HG03060 (cell line): ENCODE data around the gene CEL.
A peak's percentile ranks its signal among the peaks of the same experiment; 100 is the strongest.
"Not testable (repeated sequence)": the region's sequence is repeated elsewhere in the genome, so short reads cannot be mapped to it uniquely, and the experiment has no call there.

ENCODE experiments used
- ATAC-seq: cut with Tn5 transposase; IDR thresholded peaks from one replicate; pipeline ENCODE4 v1.9.1; 2021; ENCODE audit warnings: low read depth, moderate number of reproducible peaks; ENCODE audit not compliant: unreplicated experiment

Gene CEL

DNA sequence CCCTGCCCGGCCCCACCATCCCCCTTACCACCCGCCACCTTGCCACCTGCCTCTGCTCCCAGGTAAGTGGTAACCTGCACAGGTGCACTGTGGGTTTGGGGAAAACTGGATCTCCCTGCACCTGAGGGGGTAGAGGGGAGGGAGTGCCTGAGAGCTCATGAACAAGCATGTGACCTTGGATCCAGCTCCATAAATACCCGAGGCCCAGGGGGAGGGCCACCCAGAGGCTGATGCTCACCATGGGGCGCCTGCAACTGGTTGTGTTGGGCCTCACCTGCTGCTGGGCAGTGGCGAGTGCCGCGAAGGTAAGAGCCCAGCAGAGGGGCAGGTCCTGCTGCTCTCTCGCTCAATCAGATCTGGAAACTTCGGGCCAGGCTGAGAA, at the start of gene CEL:
Gene CEL, plus strand, starts transcription at position 218 of the 382 bp plus-strand sequence. Its CDS starts 22 bp downstream, at position 240.
- not testable (repeated sequence) for ATAC-seq

DNA sequence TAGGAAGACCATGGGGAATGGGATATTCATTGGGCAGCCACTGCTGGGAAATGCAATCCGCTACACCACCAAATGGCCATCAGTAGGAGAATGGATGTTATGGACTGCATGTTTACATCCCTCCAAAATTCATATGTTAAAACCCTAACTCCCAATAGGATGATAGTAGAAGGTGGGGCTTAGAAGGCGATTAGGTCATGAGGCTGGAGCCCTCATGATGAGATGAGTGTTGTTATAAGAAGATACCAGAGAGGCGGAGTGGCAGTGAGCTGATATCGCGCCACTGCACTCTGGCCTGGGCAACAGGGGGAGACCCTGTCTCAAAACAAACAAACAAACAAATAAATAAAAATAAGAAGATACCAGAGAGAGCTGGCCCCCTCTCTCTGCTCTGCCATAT, 47.1 kb upstream of the CEL start:
- no peak for ATAC-seq

DNA sequence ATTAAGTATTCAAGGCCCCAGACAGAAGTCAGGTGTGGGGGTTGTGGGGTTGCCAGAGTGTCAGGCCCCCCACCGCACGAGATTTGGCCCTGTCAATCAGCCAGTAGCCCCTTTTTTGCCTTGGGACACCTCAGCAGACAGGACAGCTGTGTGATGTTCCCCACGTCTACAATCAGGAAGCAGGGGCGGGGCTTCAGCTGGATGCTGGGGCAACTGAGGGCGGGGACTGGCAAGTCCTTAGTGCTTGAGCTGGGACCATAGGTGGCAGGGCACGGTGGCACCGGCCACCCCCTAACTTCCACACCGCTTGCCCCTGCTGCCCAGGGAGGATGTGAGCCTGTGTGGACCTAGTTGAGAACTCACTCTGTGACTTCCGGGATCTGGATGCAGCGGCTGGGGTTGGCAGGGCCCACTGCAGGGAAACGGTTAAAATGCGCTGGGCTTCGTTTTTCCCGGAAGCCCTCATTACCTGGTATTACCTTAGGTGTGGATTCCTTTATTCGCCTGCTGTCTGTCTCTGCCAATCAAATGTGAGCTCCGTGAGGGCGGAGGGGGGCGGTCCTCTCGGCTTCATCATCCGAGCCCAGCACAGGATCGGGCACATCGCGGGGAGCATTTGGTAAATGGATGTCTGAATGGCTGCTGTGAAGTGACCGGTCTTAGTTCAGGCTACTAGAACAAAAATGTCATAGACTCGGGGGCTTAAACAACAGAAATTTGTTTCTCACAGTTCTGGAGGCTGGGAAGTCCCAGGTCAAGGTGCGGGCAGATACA, 38.5 kb upstream of the CEL start:
- no peak for ATAC-seq

DNA sequence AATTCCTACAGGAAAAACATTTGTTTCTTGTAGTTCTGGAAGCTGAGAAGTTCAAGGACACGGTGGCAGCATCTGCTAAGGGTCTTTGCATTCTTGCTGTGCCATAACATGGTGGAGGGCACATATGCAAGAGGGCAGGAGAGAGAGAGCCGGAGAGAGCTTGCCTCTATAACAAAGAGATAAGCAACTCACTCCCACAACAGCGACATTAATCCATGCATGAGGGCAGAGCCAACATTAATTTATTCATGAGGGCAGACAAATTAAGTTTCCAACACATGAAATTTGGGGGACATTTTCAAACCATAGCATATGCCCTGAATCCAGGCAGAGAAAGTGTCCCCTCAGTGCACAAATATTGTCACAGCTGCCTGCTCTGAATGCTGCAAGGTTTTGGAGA, 35.4 kb upstream of the CEL start:
- no peak for ATAC-seq

DNA sequence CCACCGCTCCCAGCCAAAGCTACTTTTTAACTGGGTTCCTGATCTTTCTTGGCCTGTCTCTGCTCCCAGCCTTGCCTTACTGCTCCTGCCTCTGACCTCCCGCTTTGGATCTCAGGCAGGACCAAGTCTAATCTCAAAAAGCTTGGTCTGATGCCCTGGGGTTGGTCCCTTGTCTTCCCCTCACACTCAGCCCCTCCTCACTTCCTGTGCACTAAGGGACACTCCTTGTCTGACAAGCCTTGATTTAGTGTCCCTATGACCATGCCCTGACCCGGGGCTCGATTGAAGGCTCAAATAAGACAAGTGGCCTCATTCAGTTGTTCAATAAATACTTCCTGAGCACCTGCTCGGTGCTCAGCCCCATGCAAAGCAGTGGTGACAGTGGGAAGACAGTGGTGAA, 34.6 kb upstream of the CEL start:
- no peak for ATAC-seq

DNA sequence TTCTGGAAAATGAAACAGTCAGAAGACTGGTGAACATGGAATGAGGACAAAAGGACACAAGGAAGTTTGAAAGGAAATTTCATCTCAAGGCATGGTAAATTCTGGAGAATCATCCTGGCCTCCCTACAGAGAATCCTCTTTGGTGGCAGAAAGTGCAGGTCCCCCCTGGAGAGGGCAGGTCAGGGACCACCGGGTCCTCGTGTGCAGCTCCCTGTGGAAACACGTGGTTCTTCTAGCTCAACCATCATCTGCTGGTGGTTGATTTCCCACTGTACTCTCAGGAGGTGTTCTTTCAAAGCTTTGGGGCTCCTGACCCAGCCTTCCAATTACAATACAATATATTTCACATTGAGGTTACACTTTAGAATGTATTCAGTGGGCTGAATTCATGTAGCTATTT, 33.6 kb upstream of the CEL start:
- no peak for ATAC-seq

DNA sequence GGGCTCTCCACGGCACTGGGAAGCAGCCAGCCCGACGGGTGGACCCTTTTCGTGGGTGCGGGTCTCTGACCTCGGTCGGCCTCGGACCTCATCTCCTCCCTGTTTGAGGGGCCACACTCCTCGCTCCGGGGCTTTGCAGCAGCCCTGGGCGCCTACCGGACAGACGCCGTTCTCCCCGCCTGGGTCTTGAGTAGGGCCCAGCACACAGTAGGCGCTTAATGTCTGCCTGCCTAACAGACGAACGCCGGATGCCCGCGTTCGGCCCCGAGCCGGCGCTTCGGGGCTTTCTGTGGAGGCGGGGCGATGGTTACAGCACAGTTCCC, 31.8 kb upstream of the CEL start:
- no peak for ATAC-seq

DNA sequence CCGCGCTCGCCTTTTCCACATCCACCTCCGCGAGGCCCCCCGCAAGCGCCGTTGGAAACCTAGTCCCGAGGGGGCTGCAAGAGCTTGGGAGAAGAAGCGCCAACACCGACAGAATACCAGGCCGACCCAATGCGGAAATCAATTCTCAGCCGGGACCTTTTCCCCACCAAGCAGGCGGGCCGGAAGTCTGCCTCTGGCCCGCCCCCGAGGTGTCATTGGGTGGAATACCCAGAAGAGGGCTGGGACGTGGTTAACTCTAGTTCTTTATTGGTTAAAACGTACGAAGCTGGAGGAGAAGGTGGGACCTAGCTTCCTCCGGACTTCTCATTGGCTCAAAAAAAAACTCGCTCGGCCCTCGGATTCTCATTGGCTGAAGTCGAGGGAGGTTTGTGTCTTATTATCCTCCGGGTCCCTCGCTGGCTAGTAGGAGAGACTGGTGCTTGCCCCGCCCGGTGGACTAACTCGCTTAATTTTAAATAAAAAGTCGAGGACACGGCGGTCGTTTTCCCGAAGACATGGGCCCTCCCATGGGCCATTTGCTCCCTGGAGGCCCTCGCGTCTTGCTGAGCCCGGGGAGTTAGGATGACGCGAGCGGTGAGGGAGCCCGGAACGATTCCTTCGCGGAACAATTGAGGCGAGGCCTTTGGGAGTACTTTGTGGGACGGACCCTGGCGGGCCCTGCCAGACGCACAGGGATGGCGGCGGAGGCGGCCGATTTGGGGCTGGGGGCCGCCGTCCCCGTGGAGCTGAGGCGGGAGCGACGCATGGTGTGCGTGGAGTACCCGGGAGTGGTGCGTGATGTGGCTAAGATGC, 31.3 kb upstream of the CEL start, which contains the start of gene GTF3C5:
Gene GTF3C5, plus strand, starts transcription at position 681 of the 813 bp plus-strand sequence. Its CDS starts 15 bp downstream, at position 696.
- ATAC-seq: peak; percentile 89

DNA sequence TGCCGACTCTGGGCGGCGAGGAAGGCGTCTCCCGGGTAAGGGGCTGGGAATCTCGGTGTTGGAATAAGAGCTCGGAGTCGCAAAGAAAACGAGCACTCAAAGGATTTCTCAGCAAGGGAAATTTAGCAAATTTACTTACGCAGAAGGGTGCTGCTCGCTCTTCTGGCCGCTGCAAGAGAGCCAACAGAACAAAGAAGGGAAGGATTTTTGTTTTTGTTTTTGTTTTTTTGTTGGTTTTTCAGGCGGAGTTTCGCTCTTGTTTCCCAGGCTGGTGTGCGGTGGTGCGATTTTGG, 30.7 kb upstream of the CEL start:
- no peak for ATAC-seq

DNA sequence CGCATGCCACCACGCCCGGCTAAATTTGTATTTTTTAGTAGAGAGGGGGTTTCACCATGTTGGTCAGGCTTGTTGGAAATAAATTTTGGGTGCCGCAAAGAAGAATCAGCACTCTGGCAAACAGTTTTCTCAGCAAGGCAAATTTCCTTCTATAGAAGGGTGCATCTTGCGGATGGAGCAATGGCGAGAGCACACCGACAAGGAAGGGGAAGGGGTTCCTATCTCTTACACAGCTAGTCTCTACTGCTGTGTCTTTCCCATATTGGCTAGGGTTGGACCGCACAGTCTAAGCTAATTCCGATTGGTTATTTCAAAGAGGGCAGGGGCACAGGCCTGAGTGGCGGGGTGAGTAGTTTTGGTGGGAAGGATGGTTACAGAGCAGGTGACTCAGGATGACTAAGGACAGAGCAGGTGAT, 30.3 kb upstream of the CEL start:
- no peak for ATAC-seq

DNA sequence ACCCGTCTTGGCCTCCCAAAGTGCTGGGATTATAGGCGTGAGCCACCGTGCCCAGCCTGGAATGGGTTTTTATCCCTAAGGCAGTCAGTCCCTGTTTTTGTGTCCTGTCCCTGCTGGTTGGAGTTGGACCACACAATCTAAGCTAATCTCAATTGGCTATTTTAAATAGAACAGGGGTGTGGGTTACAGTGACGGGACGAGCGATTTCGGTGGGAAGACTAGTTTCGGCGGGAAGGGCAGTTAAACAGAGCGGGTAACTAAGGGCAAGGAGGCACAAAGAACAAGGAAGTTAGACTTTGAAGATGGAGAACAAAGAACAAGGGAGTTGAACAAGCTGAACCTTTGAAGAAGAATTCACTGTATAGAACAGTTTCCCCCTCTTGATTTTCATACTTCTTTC, 29.6 kb upstream of the CEL start:
- ATAC-seq: no peak

DNA sequence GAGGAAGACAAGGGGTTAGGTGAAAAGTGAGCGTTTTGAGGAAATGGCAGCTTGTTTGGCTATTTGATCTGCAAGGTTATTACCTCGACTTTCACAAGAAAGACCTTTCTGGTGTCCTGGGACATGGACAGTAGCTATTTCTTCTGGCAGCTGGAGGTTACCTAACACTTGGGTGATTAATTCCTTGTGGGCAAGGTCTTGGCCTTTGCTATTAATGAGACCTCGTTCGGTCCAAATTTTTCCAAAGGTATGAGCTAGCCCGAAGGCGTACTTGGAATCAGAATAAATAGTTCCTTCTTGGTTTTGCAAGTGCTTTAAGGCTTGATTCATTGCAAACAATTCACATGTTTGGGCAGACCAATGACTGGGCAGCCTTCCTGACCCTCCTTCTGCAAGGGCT, 26.1 kb upstream of the CEL start:
- no peak for ATAC-seq

DNA sequence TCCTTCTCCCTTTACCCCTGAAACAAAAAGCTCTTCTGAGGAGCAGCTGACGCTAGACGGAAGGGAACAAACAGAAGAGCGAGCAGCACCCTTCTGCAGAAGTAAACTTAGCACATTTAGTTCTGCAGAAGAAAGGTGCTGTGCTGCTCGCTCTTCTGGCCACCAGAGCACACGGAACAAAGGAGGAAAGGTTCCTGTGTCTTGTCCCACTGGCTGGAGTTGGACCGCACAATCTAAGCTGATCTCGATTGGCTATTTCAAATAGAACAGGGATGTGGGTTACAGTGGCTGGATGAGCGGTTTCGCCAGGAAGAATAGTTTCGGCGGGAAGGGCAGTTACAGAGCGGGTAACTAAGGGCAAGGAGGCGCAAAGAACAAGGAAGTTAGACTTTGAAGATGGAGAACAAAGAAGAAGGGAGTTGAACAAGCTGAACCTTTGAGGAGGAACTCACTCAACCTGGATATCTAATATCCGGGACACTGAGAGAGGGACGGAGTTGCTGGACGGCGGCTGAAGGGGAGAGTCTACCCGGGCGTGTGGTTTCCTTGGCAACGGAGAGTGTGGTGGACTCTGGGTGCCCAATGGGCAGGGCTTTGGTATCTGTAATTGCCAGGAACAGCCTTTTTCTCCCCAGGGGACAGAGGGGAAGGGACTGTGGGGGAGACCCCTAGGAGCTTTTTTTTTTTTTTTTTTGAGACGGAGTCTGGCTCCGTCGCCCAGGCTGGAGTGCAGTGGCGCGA, 23.8 kb upstream of the CEL start:
- ATAC-seq: no peak

DNA sequence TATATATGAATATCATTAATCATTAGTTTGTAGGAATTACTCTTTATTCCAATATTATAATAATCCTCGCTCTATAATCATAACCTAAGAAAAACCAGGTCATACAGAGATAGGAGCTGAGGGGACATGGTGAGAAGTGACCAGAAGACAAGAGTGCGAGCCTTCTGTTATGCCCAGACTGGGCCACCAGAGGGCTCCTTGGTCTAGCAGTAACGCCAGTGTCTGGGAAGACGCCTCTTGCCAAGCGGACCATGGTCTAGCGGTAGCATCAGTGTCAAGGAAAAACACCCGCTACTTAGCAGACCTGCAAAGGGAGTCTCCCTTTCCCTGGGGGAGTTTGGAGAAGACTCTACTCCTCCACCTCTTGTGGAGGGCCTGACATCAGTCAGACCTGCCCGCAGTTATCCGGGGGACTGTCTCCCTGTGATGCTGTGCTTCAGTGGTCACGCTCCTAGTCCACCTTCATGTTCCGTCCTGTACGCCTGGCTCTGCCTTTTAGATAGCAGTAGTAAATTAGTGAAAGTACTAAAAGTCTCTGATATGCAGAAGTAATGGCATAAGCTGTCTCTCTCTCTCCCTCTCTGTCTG, 20.8 kb upstream of the CEL start:
- ATAC-seq: not testable (repeated sequence)

DNA sequence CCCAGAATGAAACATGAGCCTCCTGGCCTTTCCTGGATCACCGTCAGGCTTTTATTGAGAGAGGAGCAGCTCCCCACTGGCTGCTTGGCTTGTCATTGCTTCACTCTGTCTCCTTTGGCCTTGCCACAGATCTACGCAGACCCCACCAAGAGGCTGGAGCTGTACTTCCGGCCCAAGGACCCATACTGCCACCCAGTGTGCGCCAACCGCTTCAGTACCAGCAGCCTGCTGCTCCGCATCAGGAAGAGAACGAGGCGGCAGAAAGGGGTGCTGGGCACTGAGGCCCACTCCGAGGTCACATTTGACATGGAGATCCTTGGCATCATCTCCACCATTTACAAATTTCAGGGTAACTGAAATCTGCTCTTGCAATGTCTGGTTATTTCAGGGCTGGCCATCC, 19.8 kb upstream of the CEL start:
- no peak for ATAC-seq

DNA sequence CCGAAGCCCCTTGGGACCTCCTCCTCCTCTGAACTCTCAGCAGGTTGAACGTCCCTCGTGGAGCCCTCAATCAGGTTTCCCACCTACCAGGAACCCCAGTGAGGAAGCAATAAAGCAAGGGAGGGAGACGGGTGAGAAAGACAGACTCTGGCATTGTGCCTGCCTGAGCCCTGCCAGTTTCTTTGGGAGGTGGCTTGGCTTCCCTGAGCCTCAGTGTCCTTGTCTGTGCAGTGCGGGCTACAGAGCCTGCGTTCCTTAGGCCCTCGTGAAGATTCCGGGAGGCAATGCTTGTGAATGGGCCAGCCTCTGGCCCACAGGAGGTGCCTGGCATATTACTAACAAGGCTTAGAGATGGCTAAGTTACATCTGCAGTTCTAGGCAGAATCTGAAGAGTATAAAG, 19.1 kb upstream of the CEL start:
- no peak for ATAC-seq

DNA sequence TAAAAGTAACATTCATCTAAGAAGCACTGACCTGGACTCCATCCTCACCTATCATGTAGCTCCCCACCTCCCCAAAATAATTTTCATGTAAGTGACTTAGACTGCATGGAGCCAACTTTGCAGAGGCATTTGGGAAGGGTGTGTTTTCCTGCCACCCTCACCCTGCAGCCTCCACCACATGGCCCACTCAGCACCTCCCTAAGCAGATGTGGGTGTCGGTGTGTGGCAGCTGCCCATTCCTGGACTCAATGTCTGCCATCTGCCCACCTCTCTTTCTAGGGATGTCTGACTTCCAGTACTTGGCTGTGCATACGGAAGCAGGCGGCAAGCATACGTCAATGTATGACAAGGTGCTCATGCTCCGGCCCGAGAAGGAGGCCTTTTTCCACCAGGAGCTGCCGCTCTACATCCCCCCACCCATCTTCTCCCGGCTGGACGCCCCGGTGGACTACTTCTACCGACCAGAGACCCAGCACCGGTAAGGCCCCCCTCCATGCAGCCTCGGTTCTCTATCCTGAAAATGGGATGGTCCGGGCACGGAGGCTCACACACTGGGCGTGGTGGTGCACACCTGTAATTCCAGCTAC, 18.2 kb upstream of the CEL start:
- ATAC-seq: no peak

DNA sequence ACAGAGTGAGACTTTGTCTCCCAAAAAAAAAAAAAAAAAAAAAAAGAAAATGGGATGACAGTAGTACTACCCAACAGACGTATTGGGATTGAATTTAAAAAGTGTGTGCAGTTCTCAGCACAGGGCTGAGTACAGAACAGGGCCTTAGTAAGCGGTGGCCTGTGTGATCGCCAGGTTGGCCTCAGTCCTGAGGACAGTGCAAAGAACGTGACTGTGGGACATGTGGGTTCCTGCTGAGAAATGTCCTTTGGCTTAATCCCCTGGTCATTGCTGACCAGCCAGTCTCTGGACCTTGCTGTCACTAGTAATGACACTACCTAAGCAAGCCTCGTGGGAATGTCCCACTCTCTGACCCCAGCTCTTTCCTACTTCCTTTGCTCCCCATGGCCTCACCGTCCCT, 17.7 kb upstream of the CEL start:
- ATAC-seq: no peak

DNA sequence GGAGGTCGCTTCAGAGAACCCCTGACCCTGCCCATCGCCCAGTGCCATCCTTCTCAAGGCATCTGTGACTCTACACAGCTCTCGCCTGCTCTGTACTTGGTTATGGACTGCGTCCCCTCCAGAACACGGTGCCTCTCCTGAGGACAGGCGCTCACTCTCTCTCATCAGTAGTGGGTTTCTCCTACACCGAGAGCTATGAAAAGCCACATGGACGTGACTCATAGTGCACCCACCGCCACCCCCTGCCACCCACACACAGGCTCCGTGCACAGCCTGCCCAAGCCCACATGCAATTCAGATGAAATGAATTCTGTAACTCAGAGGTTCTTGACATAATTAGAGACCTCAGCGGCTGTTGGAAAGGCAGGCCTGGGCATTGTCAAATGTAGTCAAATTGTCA, 17.1 kb upstream of the CEL start:
- ATAC-seq: no peak

DNA sequence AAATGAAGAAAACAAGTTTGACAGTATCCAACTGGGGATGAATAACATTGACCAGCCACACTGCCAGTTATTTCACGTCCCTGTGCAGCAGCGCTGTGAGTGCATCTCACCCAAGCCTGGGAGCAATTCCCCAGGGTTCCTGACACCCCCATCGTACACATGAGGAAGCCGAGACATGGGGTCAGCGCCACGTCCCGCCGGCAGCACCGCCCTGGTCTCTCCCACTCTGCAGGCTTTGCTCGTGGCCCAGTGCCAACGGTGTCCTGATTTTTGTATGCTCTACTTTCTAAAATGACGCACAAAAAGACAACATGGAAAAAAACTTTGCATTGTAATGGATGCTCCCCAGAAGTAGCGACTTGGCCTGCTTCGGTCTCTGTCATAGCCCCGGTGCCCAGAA, 16.6 kb upstream of the CEL start:
- ATAC-seq: no peak
